Smooth muscle cell of the brain vasculature (primary cell): ENCODE measurements around the gene MFNG.

Source experiments
- DNase-seq: peaks from one replicate; pipeline ENCODE4 v3.0.0-alpha.2; 2012; ENCODE audit warnings: low read depth, low spot score

The MFNG gene

GRCh38 chr22:37493979-37494378, 7.8 kb upstream of the MFNG start:
- DNase-seq = no peak

- DNase-seq = no peak
Measured at GRCh38 chr22:37492428-37493344, 6.5 kb upstream of the MFNG start.

- no peak for DNase-seq
Measured at GRCh38 chr22:37491559-37492427, 5.6 kb upstream of the MFNG start.

- DNase-seq = no peak
Measured at GRCh38 chr22:37491106-37491505, 4.9 kb upstream of the MFNG start.

GRCh38 chr22:37489983-37490382, 3.8 kb upstream of the MFNG start:
- DNase-seq = no peak

GRCh38 chr22:37488337-37489135, 2.4 kb upstream of the MFNG start:
- no peak for DNase-seq

GRCh38 chr22:37487571-37487970, 1.4 kb upstream of the MFNG start:
- DNase-seq = no peak

GRCh38 chr22:37487129-37487528, 945 bp upstream of the MFNG start:
- no peak for DNase-seq

GRCh38 chr22:37485395-37486223, 575 bp downstream of the MFNG start:
- no peak for DNase-seq

- no peak for DNase-seq
Measured at GRCh38 chr22:37484480-37485394, 1.4 kb downstream of the MFNG start.

GRCh38 chr22:37483050-37483449, 3.1 kb downstream of the MFNG start:
- no peak for DNase-seq

- DNase-seq = no peak
Measured at GRCh38 chr22:37482244-37482643, 3.9 kb downstream of the MFNG start.

GRCh38 chr22:37481347-37481907, 4.8 kb downstream of the MFNG start:
- no peak for DNase-seq

GRCh38 chr22:37480387-37481346, 5.5 kb downstream of the MFNG start:
- DNase-seq = no peak

GRCh38 chr22:37479196-37479595, 7.0 kb downstream of the MFNG start:
- DNase-seq = no peak

- no peak for DNase-seq
Measured at GRCh38 chr22:37476389-37477329, 9.5 kb downstream of the MFNG start.

GRCh38 chr22:37474447-37475090, 11.6 kb downstream of the MFNG start:
- no peak for DNase-seq
